Small intestine (tissue), 7 donors: ENCODE results near the gene CSRP2. TPM values are rescaled to one million over a fixed set of nuclear protein-coding genes. Genes with fewer than 3 reads are reported as not detected.

Experiments used
- DNase-seq, 2 donors: peaks; one replicate each; pipeline versions ENCODE4 v3.0.0 to v3.0.0-alpha.2; 2013
- FAIRE-seq: peaks from 2 replicates; lab custom pipeline; 2012; peaks lifted over from hg19 to GRCh38; lab: Jason Lieb, UNC
- H3K27ac ChIP-seq, 3 donors: one replicate each; pipeline ENCODE4 v1.5.1; 2013; ENCODE audit warnings: low read length in 2 of 3, mild to moderate bottlenecking in 2 of 3, control low read depth in 1 of 3, inconsistent platforms in 1 of 3, low read depth in 1 of 3, moderate library complexity in 1 of 3
- H3K27me3 ChIP-seq, 3 donors: one replicate each; pipeline ENCODE4 v1.6.1; 2013; ENCODE audit warnings: low read length in 3 of 3, inconsistent platforms in 1 of 3; ENCODE audit not compliant: control insufficient read depth in 3 of 3, insufficient read depth in 3 of 3
- H3K36me3 ChIP-seq, 3 donors: one replicate each; pipeline ENCODE4 v1.6.1; 2013; ENCODE audit warnings: low read length in 3 of 3, inconsistent platforms in 1 of 3, low read depth in 1 of 3, mild to moderate bottlenecking in 1 of 3, moderate library complexity in 1 of 3; ENCODE audit not compliant: control insufficient read depth in 3 of 3, insufficient read depth in 2 of 3
- H3K4me1 ChIP-seq, 3 donors: one replicate each; pipeline ENCODE4 v1.6.1; 2013; ENCODE audit warnings: low read length in 2 of 3, inconsistent platforms in 1 of 3, low read depth in 1 of 3, mild to moderate bottlenecking in 1 of 3, moderate library complexity in 1 of 3; ENCODE audit not compliant: control insufficient read depth in 3 of 3, insufficient read depth in 2 of 3
- H3K4me3 ChIP-seq, 3 donors: one replicate each; pipeline ENCODE4 v1.5.1; 2013; ENCODE audit warnings: low read length in 3 of 3, control low read depth in 1 of 3, inconsistent platforms in 1 of 3, low read depth in 1 of 3, mild to moderate bottlenecking in 1 of 3, moderate library complexity in 1 of 3
- H3K9me3 ChIP-seq, 2 donors: one replicate each; pipeline ENCODE4 v1.6.1; 2013; ENCODE audit warnings: low read depth in 1 of 2, low read length in 1 of 2; ENCODE audit not compliant: control insufficient read depth in 2 of 2, insufficient read depth in 1 of 2
- WGBS, 3 donors: extraction: QIAGEN DNeasy Blood & Tissue Kit; methylation state at CpG; one replicate each; pipeline ENCODE4 v1.1.7; 2013; 5-methylcytosine and 5-hydroxymethylcytosine counted together
- polyA plus RNA-seq, 4 donors: library from polyadenylated mRNA; stranded (reverse) in 3 of 4; unstranded in 1 of 4; fragments of 200-250 nt in 3 of 4; fragments of 120-200 nt in 1 of 4; gene quantifications; one replicate each; pipeline versions ENCODE4 v1.2.1 to v1.2.3, GENCODE V29; 2013
- donor health status: healthy with polysubstance abuse.
- donor health status: control.
- donor health status: control.
- donor health status: Bipolar disorder and iron deficiency.
- donor health status: healthy.

Gene CSRP2
- polyA plus RNA-seq, 4 donors = 1.8 to 40.1 (median 12.6) TPM

DNA sequence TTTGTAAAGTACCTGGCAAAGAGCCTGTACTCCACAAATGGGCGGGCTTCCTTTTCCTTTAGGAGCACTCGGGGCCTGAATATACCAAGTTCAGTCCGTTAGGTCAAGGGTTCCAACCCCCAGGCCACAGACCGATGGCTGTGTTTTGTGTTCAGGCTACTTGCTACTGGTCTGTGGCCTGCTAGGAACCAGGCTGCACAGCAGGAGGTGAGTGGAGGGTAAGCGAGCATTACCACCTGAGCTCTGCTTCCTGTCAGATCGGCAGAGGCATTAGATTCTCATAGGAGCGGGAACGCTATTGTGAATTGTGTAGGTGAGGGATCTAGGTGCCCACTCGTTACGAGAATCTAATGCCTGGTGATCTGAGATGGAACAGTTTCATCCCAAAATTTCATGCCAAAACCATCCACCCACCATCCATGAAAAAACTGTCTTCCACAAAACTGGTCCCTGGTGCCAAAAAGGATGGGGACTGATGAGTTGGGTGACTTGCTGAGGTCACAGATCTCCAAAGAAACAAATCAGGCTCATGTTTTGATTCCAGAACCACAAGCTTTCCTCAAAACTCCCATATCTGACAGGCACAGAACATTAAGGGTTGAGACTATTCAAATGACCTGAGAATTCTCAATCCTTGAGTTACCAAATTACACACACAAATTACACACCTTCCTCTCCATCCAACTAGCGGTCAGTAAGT, 4.2 kb downstream of the CSRP2 start:
- Histone ChIP-seq H3K27ac (peak overlapping the region in 1 of 3 donors; percentile 12), H3K9me3 (no peaks in the 10 kb centered on the region), H3K4me3 (no peak overlapping the region), H3K4me1 (peaks cover 2 to 9% (median 2%) of the 10 kb centered on the region in 3 donors), H3K27me3 (peaks cover 0 to 14% (median 4%) of the 10 kb centered on the region in 3 donors), H3K36me3 (no peaks in the 10 kb centered on the region)
- DNase-seq = no peak
- no peak for FAIRE-seq
- 82 to 89% (median 83%) methylated on average over 11 of the region's 11 CpGs for WGBS, 3 donors

GRCh38 chr12:76874027-76874426, 4.8 kb downstream of the CSRP2 start:
- DNase-seq = no peak
- Histone ChIP-seq H3K36me3 (no peaks in the 10 kb centered on the region), H3K27me3 (peaks cover 0 to 8% (median 4%) of the 10 kb centered on the region in 3 donors), H3K9me3 (no peaks in the 10 kb centered on the region), H3K4me3 (no peak overlapping the region), H3K27ac (no peak overlapping the region), H3K4me1 (peaks cover 2 to 6% (median 2%) of the 10 kb centered on the region in 3 donors)
- 76 to 80% (median 79%) methylated on average over 3 of the region's 3 CpGs for WGBS, 3 donors
- no peak for FAIRE-seq

- FAIRE-seq (no peak), DNase-seq (no peak)
- H3K27ac ChIP-seq = no peak overlapping the region
- 87 to 94% (median 88%) methylated on average over 5 of the region's 5 CpGs for WGBS, 3 donors
- no peaks in the 10 kb centered on the region for H3K36me3 ChIP-seq
- no peak overlapping the region for H3K4me3 ChIP-seq
- H3K27me3 ChIP-seq = no peaks in the 10 kb centered on the region
- H3K4me1 ChIP-seq = no peaks in the 10 kb centered on the region
- no peaks in the 10 kb centered on the region for H3K9me3 ChIP-seq
These were observed 6.4 kb downstream of the CSRP2 start for GRCh38 chr12:76872415-76872814.

GRCh38 chr12:76871742-76872141, 7.1 kb downstream of the CSRP2 start:
- WGBS, 3 donors = 71 to 90% (median 84%) methylated on average over 3 of the region's 3 CpGs
- H3K36me3 ChIP-seq = no peaks in the 10 kb centered on the region
- no peak for DNase-seq
- no peaks in the 10 kb centered on the region for H3K4me1 ChIP-seq
- H3K27ac ChIP-seq = no peak overlapping the region
- FAIRE-seq = no peak
- no peaks in the 10 kb centered on the region for H3K27me3 ChIP-seq
- H3K9me3 ChIP-seq = no peaks in the 10 kb centered on the region
- no peak overlapping the region for H3K4me3 ChIP-seq

GRCh38 chr12:76871082-76871481, 7.7 kb downstream of the CSRP2 start:
- no peak overlapping the region for H3K27ac ChIP-seq
- H3K4me3 ChIP-seq = no peak overlapping the region
- H3K27me3 ChIP-seq = no peaks in the 10 kb centered on the region
- no peak for DNase-seq
- no peaks in the 10 kb centered on the region for H3K9me3 ChIP-seq
- 83 to 91% (median 87%) methylated on average over 2 of the region's 2 CpGs for WGBS, 3 donors
- H3K4me1 ChIP-seq = no peaks in the 10 kb centered on the region
- no peak for FAIRE-seq
- H3K36me3 ChIP-seq = no peaks in the 10 kb centered on the region

- Histone ChIP-seq H3K27ac (no peak overlapping the region), H3K4me3 (no peak overlapping the region), H3K9me3 (no peaks in the 10 kb centered on the region), H3K27me3 (no peaks in the 10 kb centered on the region), H3K4me1 (no peaks in the 10 kb centered on the region), H3K36me3 (no peaks in the 10 kb centered on the region)
- DNase-seq (no peak), FAIRE-seq (no peak)
- 65 to 89% (median 86%) methylated on average over 8 of the region's 8 CpGs for WGBS, 3 donors
These were observed 12.1 kb downstream of the CSRP2 start for GRCh38 chr12:76866726-76867125.

DNA sequence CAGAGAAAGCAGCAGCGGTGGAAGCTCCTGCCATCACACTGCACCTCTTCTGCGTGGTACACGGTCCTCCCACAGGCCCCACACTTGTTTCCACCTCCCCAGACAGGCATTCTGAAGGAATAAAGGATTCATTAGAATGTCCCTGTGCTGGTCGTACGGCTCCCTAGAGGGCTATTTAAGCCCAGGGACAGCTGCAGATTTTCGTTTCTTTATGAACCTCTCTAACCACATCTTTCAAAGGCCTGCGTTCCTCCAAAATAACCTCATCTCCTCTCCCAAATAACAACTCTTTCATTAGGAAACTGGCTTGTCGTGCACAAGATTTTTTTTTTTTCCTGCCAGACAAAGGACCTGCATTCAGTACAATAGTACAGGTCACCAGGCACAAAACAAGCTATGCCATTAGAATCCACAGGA, 12.7 kb downstream of the CSRP2 start:
- Histone ChIP-seq H3K4me1 (no peaks in the 10 kb centered on the region), H3K36me3 (no peaks in the 10 kb centered on the region), H3K9me3 (no peaks in the 10 kb centered on the region), H3K27ac (no peak overlapping the region), H3K4me3 (no peak overlapping the region), H3K27me3 (no peaks in the 10 kb centered on the region)
- DNase-seq (no peak), FAIRE-seq (no peak)
- WGBS, 3 donors = 76 to 84% (median 79%) methylated on average over 8 of the region's 8 CpGs

DNA sequence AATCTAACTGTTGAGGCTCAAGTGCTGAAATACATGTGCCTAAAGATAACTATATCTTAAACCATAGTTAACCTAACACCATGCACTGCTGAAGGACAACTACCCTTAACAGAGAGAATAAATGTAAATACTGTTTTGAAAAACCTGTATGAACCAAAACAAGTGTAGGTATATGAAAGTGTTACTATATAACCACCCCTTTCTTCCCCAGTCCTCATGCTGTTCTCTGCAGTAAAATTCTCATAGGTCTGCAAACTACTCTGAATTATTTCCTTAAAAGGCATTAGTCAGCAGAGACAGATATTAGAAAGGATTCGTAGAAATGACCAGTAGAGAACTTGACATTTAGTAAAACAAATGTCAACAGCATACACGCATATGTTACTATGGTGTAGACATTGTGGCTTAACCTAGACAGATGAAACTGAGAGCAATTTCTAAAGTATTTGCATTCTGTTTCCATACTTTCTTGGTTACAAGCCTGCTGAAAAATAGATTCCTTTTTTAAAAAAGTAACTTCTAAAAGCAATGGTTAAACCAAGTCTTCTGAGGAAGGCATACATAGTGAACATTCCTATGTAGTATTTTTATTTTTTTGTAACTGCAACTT, 13.9 kb downstream of the CSRP2 start:
- no peak overlapping the region for H3K4me3 ChIP-seq
- no peak overlapping the region for H3K27ac ChIP-seq
- H3K9me3 ChIP-seq = no peaks in the 10 kb centered on the region
- H3K36me3 ChIP-seq = no peaks in the 10 kb centered on the region
- no peak for FAIRE-seq
- no peaks in the 10 kb centered on the region for H3K4me1 ChIP-seq
- DNase-seq = no peak
- H3K27me3 ChIP-seq = no peaks in the 10 kb centered on the region
- WGBS, 3 donors = 60 to 84% (median 69%) methylated on average over 2 of the region's 2 CpGs
